Amniotic epithelial cell (primary cell): Measurements from ENCODE around the gene CACNA2D3.

Experiments
- DNase-seq: peaks from one replicate; pipeline ENCODE4 v3.0.0-alpha.2; 2010; ENCODE audit warnings: low read depth

The CACNA2D3 gene

DNA sequence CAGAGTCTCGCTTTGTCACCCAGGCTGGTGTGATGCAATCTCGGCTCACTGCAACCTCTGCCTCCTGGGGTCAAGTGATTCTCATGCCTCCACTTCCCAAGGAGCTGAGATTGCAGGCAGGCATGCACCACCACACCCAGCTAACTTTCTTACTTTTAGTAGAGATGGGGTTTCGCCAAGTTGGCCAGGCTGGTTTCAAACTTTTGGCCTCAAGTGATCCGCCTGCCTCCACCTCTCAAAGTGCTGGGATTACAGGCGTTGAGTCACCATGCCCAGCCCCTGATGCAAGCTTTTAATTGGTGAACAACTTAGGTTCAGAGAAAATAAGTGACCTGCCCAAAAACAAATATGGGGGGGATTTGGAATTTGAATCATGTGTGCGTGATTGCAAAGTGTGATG, 559.4 kb downstream of the CACNA2D3 start:
- DNase-seq, result no peak

GRCh38 chr3:54685213-54685612, 562.9 kb downstream of the CACNA2D3 start:
- DNase-seq, result no peak

DNA sequence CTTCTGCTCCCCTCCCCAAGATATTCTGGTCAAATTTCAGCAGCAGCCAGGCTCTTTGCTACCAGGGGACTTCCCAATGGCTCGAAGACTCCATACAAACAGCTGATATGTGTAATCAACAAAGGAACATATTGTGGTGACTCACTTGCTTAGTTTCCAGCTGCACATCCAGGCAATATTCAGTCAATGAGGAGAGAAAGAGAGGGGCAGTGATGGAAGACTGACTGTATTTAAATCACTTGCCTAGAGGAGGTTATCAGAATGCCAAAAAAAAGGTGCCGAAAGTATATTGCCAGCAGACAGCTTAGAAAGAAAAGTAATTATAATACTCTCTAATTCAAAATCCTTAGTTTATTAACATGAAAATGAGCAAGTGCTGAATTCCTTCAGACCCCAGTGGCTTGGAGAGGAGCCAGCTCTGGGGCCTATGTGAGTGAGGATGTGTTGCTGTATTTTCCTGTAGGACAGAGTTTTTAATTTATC, 569.0 kb downstream of the CACNA2D3 start:
- no peak for DNase-seq

GRCh38 chr3:54696313-54696712, 574.0 kb downstream of the CACNA2D3 start:
- DNase-seq, result no peak

GRCh38 chr3:54698054-54698453, 575.7 kb downstream of the CACNA2D3 start:
- DNase-seq, result no peak

GRCh38 chr3:54703923-54704322, 581.6 kb downstream of the CACNA2D3 start:
- DNase-seq, result no peak

DNA sequence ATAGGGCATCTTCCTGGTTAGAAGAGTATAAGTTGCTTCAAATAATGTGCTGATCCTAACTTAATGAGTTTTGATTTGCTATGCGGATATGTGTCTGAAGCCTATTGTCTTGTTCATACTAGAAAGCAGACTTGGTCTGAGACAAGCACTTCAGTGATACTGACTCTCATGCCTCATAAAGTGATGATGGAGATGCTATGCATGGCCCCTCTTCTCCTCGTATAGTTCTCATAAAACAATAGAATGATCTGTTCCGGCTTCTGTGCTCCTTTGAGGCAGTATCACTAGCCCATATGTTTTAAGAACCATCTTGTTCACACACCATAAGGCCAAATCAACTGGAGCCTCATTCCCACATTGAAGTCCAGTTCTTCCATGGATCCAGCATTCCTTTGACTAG, 583.4 kb downstream of the CACNA2D3 start:
- no peak for DNase-seq

DNA sequence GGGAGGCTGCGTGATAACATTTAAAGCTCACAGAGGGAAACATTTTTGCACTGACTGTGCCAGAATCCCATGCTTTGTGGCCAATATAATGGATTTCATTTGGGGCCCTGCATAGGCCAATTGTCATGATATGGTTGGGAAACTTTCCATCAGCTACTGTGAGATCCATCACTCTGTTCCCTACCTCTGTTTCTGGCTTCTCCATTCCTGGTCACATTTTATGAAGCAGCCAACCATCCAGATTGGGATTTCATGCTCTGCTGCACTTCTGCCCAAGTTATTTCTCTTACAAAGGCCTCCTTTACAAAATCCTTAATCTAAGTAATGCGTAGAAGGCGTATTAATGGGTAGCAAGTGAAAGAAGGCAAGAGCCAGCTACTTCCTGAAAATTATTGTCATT, 584.4 kb downstream of the CACNA2D3 start:
- no peak for DNase-seq

DNA sequence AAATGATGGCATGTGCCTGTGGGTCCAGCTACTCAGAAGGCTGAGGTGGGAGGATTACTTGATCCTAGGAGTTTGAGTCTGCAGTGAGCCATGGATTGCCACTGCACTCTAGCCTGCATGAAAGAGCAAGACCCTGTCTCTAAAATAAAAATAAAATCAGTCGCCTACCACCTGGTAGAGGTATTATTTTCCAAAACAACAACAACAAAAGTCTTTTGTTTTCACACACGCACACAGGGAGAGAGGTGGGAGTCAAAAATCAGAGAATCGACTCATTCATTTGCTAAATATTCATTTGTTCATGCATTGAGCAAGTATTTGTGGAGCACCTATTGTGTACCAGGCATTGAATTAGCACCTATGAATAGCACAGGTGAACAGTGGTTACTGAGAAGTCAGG, 587.4 kb downstream of the CACNA2D3 start:
- no peak for DNase-seq

- DNase-seq, result no peak
Measured at GRCh38 chr3:54710954-54711353, 588.6 kb downstream of the CACNA2D3 start.

DNA sequence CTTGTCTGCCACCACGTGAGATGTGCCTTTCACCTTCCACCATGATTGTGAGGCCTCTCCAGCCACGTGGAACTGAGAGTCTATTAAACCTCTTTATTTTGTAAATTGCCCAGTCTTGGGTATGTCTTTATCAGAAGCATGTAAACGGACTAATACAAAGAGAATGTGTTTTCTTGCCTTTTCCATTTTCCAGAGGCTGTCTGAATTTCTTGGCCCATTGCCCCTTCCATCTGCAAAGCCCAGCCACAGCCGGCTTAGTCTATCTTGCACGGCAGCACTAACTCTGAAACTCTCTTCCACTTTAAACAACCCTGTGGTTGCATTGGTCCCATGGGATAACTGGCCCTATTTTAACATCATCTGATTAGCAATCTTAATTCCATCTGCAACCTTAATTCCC, 590.2 kb downstream of the CACNA2D3 start:
- no peak for DNase-seq

DNA sequence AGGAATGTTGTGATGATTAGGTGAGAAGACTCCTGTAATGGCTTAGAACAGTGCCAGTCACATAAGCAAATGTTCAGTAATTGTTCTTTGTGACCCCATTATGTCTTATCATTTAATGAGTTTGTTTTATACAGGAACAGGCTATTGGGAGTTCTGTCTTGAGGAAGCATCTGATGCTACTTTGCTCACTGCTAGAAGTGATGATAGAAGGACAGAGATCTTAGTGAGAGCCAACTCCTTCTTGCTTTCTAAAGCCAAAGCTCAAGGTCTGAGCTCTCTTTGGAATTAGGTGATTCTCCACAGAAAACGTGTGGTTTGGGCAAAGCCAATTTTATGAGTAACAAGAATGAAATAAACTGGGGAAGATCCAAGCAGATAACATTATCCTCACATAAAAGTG, 590.7 kb downstream of the CACNA2D3 start:
- no peak for DNase-seq

DNA sequence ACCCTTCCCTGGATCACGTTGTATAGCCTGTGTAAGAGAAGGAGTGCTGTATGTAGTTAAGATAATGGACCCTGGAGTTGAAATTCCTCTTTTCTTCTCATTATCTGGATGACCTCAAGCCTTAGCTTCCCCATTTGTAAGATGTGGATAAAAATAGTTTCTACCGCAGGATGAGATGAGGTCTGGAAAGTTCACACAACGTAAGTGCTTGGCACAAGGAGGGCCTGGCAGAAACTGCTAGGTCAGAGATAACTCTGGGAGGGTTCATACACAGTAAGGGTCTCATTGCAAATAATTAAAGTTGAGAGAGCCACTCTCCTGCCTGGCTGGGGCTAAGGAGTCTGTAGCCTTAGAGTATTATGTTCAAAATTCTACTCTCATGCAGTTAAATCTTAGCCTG, 591.1 kb downstream of the CACNA2D3 start:
- no peak for DNase-seq

DNA sequence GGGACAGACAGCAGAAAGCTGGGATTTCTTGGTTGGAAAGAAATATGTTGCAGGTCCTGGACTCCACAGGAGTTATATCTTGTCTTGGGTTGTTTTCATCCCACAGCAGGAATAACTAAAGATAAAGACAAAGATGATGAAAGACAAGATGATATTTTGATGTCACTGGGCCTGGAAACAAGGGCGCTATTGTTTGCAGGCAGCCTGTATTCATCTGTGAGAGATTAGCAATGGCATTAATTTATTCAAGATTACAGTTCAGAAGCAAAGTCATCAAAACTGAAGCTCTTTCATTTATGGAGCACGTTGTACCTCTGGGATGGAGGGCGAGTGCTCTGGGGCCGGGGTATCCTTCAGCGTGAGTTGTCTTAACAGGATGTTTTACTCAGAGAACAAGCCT, 591.7 kb downstream of the CACNA2D3 start:
- no peak for DNase-seq

DNA sequence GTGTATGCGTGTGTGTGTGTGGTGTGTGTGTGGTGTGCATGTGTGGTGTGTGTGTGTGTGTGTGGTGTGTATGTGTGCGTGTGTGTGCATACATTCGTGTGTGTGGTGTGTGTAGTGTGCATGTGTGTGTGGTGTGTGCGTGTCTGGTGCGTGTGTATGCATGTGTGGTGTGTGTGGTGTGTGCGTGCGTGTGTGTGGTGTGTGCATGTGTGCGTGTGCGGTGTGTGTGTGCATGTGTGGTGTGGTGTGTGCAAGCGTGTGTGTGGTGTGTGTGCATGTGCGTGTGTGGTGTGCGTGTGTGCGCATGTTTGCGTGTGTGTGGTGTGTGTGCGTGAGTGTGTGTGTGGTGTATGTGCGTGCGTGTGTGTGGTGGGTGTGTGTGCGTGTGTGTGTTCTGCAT, 595.2 kb downstream of the CACNA2D3 start:
- no peak for DNase-seq

DNA sequence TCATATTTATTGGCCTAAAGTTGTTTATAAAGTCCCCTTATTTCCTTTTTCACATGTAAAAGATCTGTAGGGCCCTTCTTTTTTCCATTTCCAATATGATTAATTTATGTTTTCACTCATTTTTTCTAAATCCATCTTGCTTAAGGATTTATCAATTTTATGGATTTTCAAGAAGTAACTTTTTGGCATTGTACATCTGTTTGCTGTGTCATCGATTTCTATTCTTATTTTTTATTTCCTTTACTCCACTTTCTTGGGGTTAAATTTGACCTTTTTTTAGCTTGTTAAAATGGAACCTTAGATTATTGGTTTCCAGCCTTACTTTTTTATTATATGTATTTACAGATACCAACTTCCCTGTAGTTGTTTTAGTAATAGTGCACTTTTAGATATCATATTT, 597.6 kb downstream of the CACNA2D3 start:
- no peak for DNase-seq

DNA sequence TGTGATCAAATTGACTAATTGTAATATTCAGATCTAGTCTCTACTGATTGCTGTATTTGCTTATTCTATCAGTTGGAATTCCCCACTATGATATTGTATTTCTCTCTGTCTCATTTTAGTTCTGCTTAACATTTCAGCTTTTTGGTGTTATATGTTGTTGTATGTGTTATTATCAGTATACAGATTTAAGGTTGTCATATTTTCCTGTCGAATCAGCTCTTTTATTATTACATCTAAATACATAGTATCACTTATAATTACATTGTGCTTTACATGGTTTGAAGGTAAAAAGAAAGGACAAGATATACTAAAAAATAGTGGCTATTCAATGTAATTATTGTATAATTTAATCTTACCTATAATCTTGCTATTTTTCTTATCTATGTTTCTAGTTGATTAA, 598.3 kb downstream of the CACNA2D3 start:
- no peak for DNase-seq

DNA sequence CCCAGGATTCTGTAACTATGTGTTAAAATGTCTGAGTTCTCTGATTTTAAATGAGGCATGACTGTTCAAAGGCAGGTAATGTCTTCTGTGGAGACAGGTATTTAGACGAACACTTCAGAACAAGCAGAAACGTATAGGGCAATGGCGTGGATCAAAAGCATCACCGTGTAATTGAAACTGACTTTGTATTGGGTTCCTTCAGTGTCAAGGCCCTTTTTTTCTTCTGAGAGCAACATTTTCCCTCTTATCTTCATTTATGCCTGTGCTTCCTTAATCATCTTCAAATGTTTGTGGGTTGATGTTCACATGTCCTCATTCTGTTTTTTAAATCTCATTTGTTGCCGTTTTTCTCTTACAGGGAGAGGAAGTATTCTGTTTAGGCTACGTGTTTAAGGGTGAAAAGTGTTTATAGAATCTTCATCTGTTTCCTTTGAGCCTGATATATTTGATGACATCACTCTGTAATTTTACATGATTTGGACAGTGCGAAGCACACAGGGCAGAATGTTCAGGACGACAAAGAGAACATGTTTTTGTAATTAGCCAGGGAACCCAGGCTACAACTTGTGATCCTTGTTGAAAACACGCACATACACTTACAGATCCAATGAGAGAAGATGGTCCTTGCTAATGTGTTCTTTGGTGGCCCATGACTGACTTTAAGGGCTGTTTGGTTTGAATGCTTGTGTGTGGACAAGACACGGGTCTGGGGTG, 609.5 kb downstream of the CACNA2D3 start:
- no peak for DNase-seq

GRCh38 chr3:54733106-54734006, 611.0 kb downstream of the CACNA2D3 start:
- no peak for DNase-seq

DNA sequence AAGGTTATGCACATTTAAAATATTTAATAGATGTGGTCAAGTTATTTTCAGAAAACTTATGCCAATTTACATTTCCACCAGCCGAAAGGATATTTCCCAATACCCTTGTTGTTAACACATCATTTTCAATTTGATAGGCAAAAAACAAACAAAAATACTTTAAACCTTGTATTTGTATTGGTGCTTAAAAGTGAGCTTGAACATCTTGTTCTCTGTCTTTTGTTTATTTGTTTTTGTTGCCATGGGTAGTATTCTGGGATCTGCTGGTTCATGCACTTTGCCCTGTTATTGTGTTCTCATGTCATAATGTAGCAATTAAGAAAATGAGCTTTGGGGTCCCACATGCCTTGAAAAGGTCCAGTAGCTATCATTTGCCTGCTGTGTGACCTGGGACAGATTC, 614.1 kb downstream of the CACNA2D3 start:
- DNase-seq, result no peak

DNA sequence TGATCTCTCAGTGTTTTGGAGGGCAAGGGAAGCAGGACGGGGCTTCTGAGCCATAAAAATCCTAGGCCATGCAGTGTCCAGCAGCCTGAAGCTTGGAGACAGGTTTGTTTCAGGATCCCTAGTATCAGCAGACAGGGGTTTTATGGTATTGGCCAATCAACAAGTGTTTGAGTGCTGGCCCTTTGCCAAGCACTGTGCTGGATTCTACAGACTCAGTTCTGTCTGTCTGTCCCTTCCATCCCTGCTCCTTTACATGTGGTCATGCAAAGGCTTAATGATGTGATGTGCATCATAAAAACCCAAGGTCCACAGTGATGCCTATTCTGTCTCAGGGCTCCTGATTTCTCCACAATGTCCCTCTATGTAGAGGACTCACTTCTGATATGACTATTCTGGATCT, 621.4 kb downstream of the CACNA2D3 start:
- DNase-seq, result no peak

DNA sequence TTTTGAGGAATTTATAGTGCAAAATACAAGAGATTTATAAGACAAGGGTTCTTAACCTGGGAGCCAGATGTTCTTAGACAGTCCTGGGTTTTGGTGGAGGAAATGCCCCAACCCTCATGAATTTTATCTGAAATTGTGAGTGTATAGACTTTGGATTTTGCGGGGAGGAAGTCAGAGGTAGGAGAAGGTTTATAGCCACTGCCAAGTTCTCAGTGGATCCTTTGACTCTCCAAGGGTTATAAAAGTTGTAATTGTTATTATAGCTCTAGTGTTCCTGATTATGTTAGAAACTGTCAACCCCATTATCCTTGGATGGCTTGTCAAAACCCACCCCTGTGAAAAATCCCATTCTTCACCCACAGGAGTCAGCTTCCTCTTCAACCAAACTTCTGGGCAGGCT, 621.9 kb downstream of the CACNA2D3 start:
- no peak for DNase-seq

DNA sequence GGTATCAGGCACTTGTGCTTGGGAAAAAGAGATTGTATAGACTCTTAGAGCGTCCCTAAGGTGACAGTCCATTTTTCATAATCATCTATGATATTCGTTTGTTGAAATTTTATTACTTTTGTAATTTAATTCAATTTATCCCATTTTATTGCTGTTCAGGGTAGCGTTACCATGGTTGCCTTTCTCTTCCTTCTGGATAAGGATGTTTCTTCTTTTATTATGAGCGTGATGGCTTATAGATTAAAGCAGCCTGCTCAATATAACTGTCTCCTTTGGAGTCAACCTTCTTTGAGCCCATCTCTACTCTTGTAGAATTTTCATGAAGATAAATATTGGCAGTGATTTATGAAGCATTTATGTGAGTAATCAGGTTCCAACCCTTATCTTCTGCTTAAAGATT, 623.5 kb downstream of the CACNA2D3 start:
- DNase-seq, result no peak
